Endothelial cell of umbilical vein (primary cell): ENCODE data around the gene ARHGEF17. TPM values are rescaled to one million over a fixed set of nuclear protein-coding genes. Genes with fewer than 3 reads are reported as not detected.

Experiments
- BruUV-seq: library from RNA; stranded (reverse); fragments of 400-500 nt; replicated peaks from 2 replicates; lab custom pipeline; 2021; lab: Mats Ljungman, UMichigan
- CTCF ChIA-PET: fragments of 300-600, 350-600 bp; sonication (Branson Sonifier 250); formaldehyde crosslinking; loops from one replicate; lab custom pipeline; 2021; ENCODE audit warnings: antibody characterized with exemption, inconsistent platforms; lab: Charles Lee
- POLR2A ChIA-PET: fragments of 300-600, 350-600 bp; sonication (Branson Sonifier 250); formaldehyde crosslinking; loops from one replicate; lab custom pipeline; 2021; ENCODE audit warnings: antibody characterized with exemption, inconsistent platforms; lab: Charles Lee
- DNase-seq: peaks from one replicate; pipeline ENCODE4 v3.0.0-alpha.2; 2011; ENCODE audit warnings: low read depth, low spot score
- FAIRE-seq: peaks from 2 replicates; lab custom pipeline; 2011; peaks lifted over from hg19 to GRCh38; lab: Jason Lieb, UNC
- H2AFZ ChIP-seq: 2 replicates; pipeline ENCODE4 v1.6.0; 2012; ENCODE audit warnings: low read depth, low read length, control low read depth, inconsistent platforms
- H3K27ac ChIP-seq: 2 replicates; pipeline ENCODE4 v1.5.1; 2011; ENCODE audit warnings: low read depth, mild to moderate bottlenecking, control low read depth, low read length, moderate library complexity; ENCODE audit not compliant: insufficient read depth
- H3K27me3 ChIP-seq, 2 experiments: 2 replicates each; pipeline versions ENCODE4 v1.6.0 to v1.6.1; 2011; ENCODE audit warnings: low read length in 2 of 2, mixed read lengths in 1 of 2; ENCODE audit not compliant: control insufficient read depth in 2 of 2, insufficient read depth in 2 of 2
- H3K36me3 ChIP-seq, 2 experiments: 2 replicates in 1 of 2; 3 replicates in 1 of 2; pipeline ENCODE4 v1.5.1; 2011; ENCODE audit warnings: low read length in 2 of 2, mild to moderate bottlenecking in 1 of 2, moderate library complexity in 1 of 2; ENCODE audit not compliant: control insufficient read depth in 2 of 2, insufficient read depth in 2 of 2; ENCODE audit errors: extremely low read depth in 1 of 2
- H3K4me1 ChIP-seq: 3 replicates; pipeline ENCODE4 v1.5.1; 2011; ENCODE audit warnings: mild to moderate bottlenecking, low read length; ENCODE audit not compliant: control insufficient read depth, insufficient read depth; ENCODE audit errors: extremely low read depth
- H3K4me2 ChIP-seq: 2 replicates; pipeline ENCODE4 v1.6.1; 2011; ENCODE audit warnings: low read length, control low read depth, mixed read lengths; ENCODE audit not compliant: insufficient read depth
- H3K4me3 ChIP-seq, 3 experiments: fragments of 200-600 bp in 1 of 3; sonication (generic), shearing (Covaris generic) in 1 of 3; replicated peaks in 1 of 3; 2 replicates each; pipeline ENCODE4 v1.5.1; 2011 to 2016; ENCODE audit warnings: control low read depth in 3 of 3, low read length in 3 of 3, mild to moderate bottlenecking in 2 of 3, inconsistent platforms in 1 of 3, low read depth in 1 of 3, moderate library complexity in 1 of 3; ENCODE audit not compliant: insufficient read depth in 1 of 3
- H3K79me2 ChIP-seq: 2 replicates; pipeline ENCODE4 v1.6.0; 2012; ENCODE audit warnings: low read length, inconsistent platforms; ENCODE audit not compliant: control insufficient read depth, insufficient read depth
- H3K9ac ChIP-seq: replicated peaks from 2 replicates; pipeline ENCODE3; 2011; ENCODE audit warnings: low read length, control low read depth; ENCODE audit not compliant: insufficient read depth; ENCODE audit errors: extremely low read depth
- H3K9me1 ChIP-seq: replicated peaks from 3 replicates; pipeline ENCODE4 v1.6.0; 2011; ENCODE audit warnings: mild to moderate bottlenecking, low read length; ENCODE audit not compliant: control insufficient read depth, insufficient read depth; ENCODE audit errors: extremely low read depth
- H3K9me3 ChIP-seq: replicated peaks from 2 replicates; pipeline ENCODE4 v1.5.1; 2012; ENCODE audit warnings: low read length, inconsistent platforms; ENCODE audit not compliant: control insufficient read depth, insufficient read depth
- H4K20me1 ChIP-seq: replicated peaks from 2 replicates; pipeline ENCODE3; 2011; ENCODE audit warnings: mild to moderate bottlenecking, low read length; ENCODE audit not compliant: control insufficient read depth, insufficient read depth; ENCODE audit errors: extremely low read depth
- CTCF ChIP-seq, 2 donors: IDR thresholded peaks; 1 replicate in 1 of 2; 2 replicates in 1 of 2; pipeline ENCODE4 v1.5.1; 2011; ENCODE audit warnings: low read length in 2 of 2, mild to moderate bottlenecking in 2 of 2, moderate library complexity in 2 of 2, control low read depth in 1 of 2, inconsistent platforms in 1 of 2, low read depth in 1 of 2; ENCODE audit not compliant: insufficient read depth in 1 of 2; ENCODE audit errors: extremely low read depth in 1 of 2
- EZH2 ChIP-seq: IDR thresholded peaks from 2 replicates; pipeline ENCODE4 v1.6.1; 2012; ENCODE audit warnings: borderline replicate concordance, low read depth, mild to moderate bottlenecking, moderate library complexity, low read length, inconsistent platforms; ENCODE audit not compliant: severe bottlenecking
- FOS ChIP-seq: IDR thresholded peaks from 2 replicates; pipeline ENCODE4 v1.6.1; 2011; ENCODE audit warnings: mild to moderate bottlenecking, low read length, moderate library complexity, borderline replicate concordance; ENCODE audit not compliant: insufficient read depth
- GATA2 ChIP-seq: IDR thresholded peaks from 2 replicates; pipeline ENCODE4 v1.7.0; 2011; ENCODE audit warnings: low read depth, mild to moderate bottlenecking, moderate library complexity, mixed read lengths, low read length; ENCODE audit not compliant: insufficient read length, insufficient read depth
- JUN ChIP-seq: IDR thresholded peaks from 2 replicates; pipeline ENCODE4 v1.6.1; 2011; ENCODE audit warnings: borderline replicate concordance, low read depth; ENCODE audit not compliant: insufficient read length, insufficient read depth
- MAX ChIP-seq: IDR thresholded peaks from 2 replicates; pipeline ENCODE4 v1.6.1; 2011; ENCODE audit not compliant: insufficient read depth, insufficient read length
- MYC ChIP-seq: IDR thresholded peaks from one replicate; pipeline ENCODE4 v1.6.1; 2011; ENCODE audit warnings: mild to moderate bottlenecking, low read depth, low read length
- POLR2A ChIP-seq: IDR thresholded peaks from 2 replicates; pipeline ENCODE4 v1.6.1; 2012; ENCODE audit warnings: low read depth, mild to moderate bottlenecking, control low read depth, low read length
- POLR2AphosphoS5 ChIP-seq: IDR thresholded peaks from 2 replicates; pipeline ENCODE4 v1.6.1; 2012; ENCODE audit warnings: low read depth, mild to moderate bottlenecking, control low read depth, low read length, moderate library complexity; ENCODE audit not compliant: insufficient read depth
- dilution Hi-C: fragments of 300-500 bp; cut with MboI; formaldehyde crosslinking; loops from one replicate; pipeline ENCODE4 v1.15.0; 2019; ENCODE audit warnings: low sequenced_read_pairs; ENCODE audit not compliant: extremely low pct_ligation_motif_present
- intact Hi-C: fragments of 100-400 bp; cut with micrococcal nuclease; formaldehyde crosslinking; loops from one replicate; pipeline ENCODE4 v1.10.0; 2022
- polyA plus RNA-seq, 4 experiments: library from polyadenylated mRNA; depleted of rRNA in 3 of 4; stranded (reverse) in 3 of 4; unstranded in 1 of 4; fragments of >200 nt; gene quantifications; 2 replicates each; pipeline versions ENCODE4 v1.2.1 to v1.2.3, GENCODE V29; 2011 to 2012; ENCODE audit warnings: missing spikeins in 1 of 4
- total RNA-seq: library from RNA; stranded (reverse); gene quantifications from 2 replicates; pipeline ENCODE4 v1.2.3, GENCODE V29; 2021

ARHGEF17 gene
- total and polyA plus RNA-seq, 2 donors (not counting 3 experiments of a cell fraction or from before 2014, with no cell fraction given), result 74.9 to 89.9 TPM

- Histone ChIP-seq H3K27ac (no peak overlapping the region), H3K79me2 (peaks cover 95% of the 10 kb centered on the region), H4K20me1 (no peaks in the 10 kb centered on the region), H3K9me3 (no peaks in the 10 kb centered on the region), H3K4me3 (no peak overlapping the region), H3K27me3 (no peaks in the 10 kb centered on the region), H3K36me3 (no peaks in the 10 kb centered on the region), H3K4me1 (peaks cover 27% of the 10 kb centered on the region), H3K9ac (no peak overlapping the region), H2AFZ (no peak overlapping the region), H3K4me2 (no peak overlapping the region), H3K9me1 (no peaks in the 10 kb centered on the region)
- DNase-seq (no peak), FAIRE-seq (no peak)
- POLR2A ChIA-PET, result interaction anchor here (0.7 kb wide), 1 partner anchor 15 kb away, joined by 3 read pairs; no protein-coding TSS in a partner anchor
- TF ChIP-seq POLR2AphosphoS5, result no peak
- TF ChIP-seq GATA2, result no peak
- no peak for TF ChIP-seq FOS
- no peak for TF ChIP-seq POLR2A
- no peak for TF ChIP-seq EZH2
- no peak for TF ChIP-seq MYC
- no peak for TF ChIP-seq MAX
- no peak for TF ChIP-seq JUN
- TF ChIP-seq CTCF (IDR thresholded peaks at IDR 0.05; ENCODE audit: extremely low read depth in 1 of 2, insufficient read depth in 1 of 2, low read depth in 1 of 2, low read length in 2 of 2), result no peak
- intact Hi-C loops, result no loop called here
- dilution Hi-C loops, result no loop called here
- CTCF ChIA-PET, result interaction anchor here (1.2 kb wide), 1 partner anchor 13 kb away, joined by 4 read pairs; no protein-coding TSS in a partner anchor
- no TSS peak for BruUV-seq
Observed at GRCh38 chr11:73380897-73381410, 72.9 kb downstream of the ARHGEF17 start.
